Measurements from ENCODE around the gene TICAM1.

Gene TICAM1

GRCh38 chr19:4831304-4831978 lies at the start of gene TICAM1:
TSS of gene TICAM1 (minus strand) at chr19:4831712. CDS start at chr19:4818377, 13,335 bp downstream.
- Mint-ChIP-seq H3K36me3 (ENCODE audit: low read depth) (peaks cover 40% of the 10 kb centered on the region), H3K27me3 (no peaks in the 10 kb centered on the region), H3K4me3 (peak within 1 kb of the TSS; percentile 94), H3K27ac (peak within 1 kb of the TSS; percentile 93), H3K9me3 (no peaks in the 10 kb centered on the region), H3K4me1 (ENCODE audit: low read depth) (peaks cover 43% of the 10 kb centered on the region)
- intact Hi-C loops (cut with micrococcal nuclease), result loop anchor here (1.0 to 2.0 kb wide), 2 partner anchors 10 to 15 kb away; no protein-coding TSS in a partner anchor

- no peaks in the 10 kb centered on the region for H3K9me3 Mint-ChIP-seq
- H3K36me3 Mint-ChIP-seq (ENCODE audit: low read depth), result no peaks in the 10 kb centered on the region
- peaks cover 13% of the 10 kb centered on the region for H3K27me3 Mint-ChIP-seq
- H3K4me1 Mint-ChIP-seq (ENCODE audit: low read depth), result peaks cover 11% of the 10 kb centered on the region
- H3K4me3 Mint-ChIP-seq, result no peak overlapping the region
- no peak overlapping the region for H3K27ac Mint-ChIP-seq
- intact Hi-C loops (cut with micrococcal nuclease), result no loop called here
Measured at GRCh38 chr19:4879041-4879440, 47.5 kb upstream of the TICAM1 start.

GRCh38 chr19:4878491-4878968 lies 47.0 kb upstream of the TICAM1 start:
- Mint-ChIP-seq H3K36me3 (ENCODE audit: low read depth) (no peaks in the 10 kb centered on the region), H3K4me3 (peak overlapping the region; percentile 21), H3K27ac (no peak overlapping the region), H3K27me3 (peaks cover 13% of the 10 kb centered on the region), H3K4me1 (ENCODE audit: low read depth) (peaks cover 11% of the 10 kb centered on the region), H3K9me3 (no peaks in the 10 kb centered on the region)
- intact Hi-C loops (cut with micrococcal nuclease), result no loop called here

GRCh38 chr19:4877753-4878490 lies 46.4 kb upstream of the TICAM1 start:
- Mint-ChIP-seq H3K27ac (no peak overlapping the region), H3K9me3 (no peaks in the 10 kb centered on the region), H3K27me3 (peaks cover 13% of the 10 kb centered on the region), H3K36me3 (ENCODE audit: low read depth) (no peaks in the 10 kb centered on the region), H3K4me1 (ENCODE audit: low read depth) (peaks cover 11% of the 10 kb centered on the region), H3K4me3 (no peak overlapping the region)
- intact Hi-C loops (cut with micrococcal nuclease), result no loop called here

GRCh38 chr19:4873930-4874329 lies 42.4 kb upstream of the TICAM1 start:
- intact Hi-C loops (cut with micrococcal nuclease), result no loop called here
- H3K4me1 Mint-ChIP-seq (ENCODE audit: low read depth), result peaks cover 48% of the 10 kb centered on the region
- H3K27ac Mint-ChIP-seq, result no peak overlapping the region
- no peak overlapping the region for H3K4me3 Mint-ChIP-seq
- peaks cover 12% of the 10 kb centered on the region for H3K27me3 Mint-ChIP-seq
- no peaks in the 10 kb centered on the region for H3K36me3 Mint-ChIP-seq (ENCODE audit: low read depth)
- no peaks in the 10 kb centered on the region for H3K9me3 Mint-ChIP-seq

- Mint-ChIP-seq H3K4me3 (no peak overlapping the region), H3K27ac (peak overlapping the region; percentile 65), H3K36me3 (ENCODE audit: low read depth) (peaks cover 13% of the 10 kb centered on the region), H3K4me1 (ENCODE audit: low read depth) (peaks cover 50% of the 10 kb centered on the region), H3K27me3 (no peaks in the 10 kb centered on the region), H3K9me3 (no peaks in the 10 kb centered on the region)
- intact Hi-C loops (cut with micrococcal nuclease), result loop anchor here (1.0 kb wide), 2 partner anchors 40 to 160 kb away; no protein-coding TSS in a partner anchor
Measured at GRCh38 chr19:4871711-4872110, 40.2 kb upstream of the TICAM1 start.

GRCh38 chr19:4870025-4870700 lies 38.7 kb upstream of the TICAM1 start:
- H3K4me3 Mint-ChIP-seq, result no peak overlapping the region
- no peaks in the 10 kb centered on the region for H3K27me3 Mint-ChIP-seq
- H3K27ac Mint-ChIP-seq, result peak overlapping the region; percentile 96
- H3K36me3 Mint-ChIP-seq (ENCODE audit: low read depth), result peaks cover 26% of the 10 kb centered on the region
- intact Hi-C loops (cut with micrococcal nuclease), result no loop called here
- peaks cover 66% of the 10 kb centered on the region for H3K4me1 Mint-ChIP-seq (ENCODE audit: low read depth)
- H3K9me3 Mint-ChIP-seq, result no peaks in the 10 kb centered on the region

GRCh38 chr19:4868286-4868834 lies 36.8 kb upstream of the TICAM1 start:
- Mint-ChIP-seq H3K36me3 (ENCODE audit: low read depth) (peaks cover 42% of the 10 kb centered on the region), H3K27ac (peak overlapping the region; percentile 96), H3K9me3 (no peaks in the 10 kb centered on the region), H3K27me3 (no peaks in the 10 kb centered on the region), H3K4me3 (peak overlapping the region; percentile 91), H3K4me1 (ENCODE audit: low read depth) (peaks cover 81% of the 10 kb centered on the region)
- intact Hi-C loops (cut with micrococcal nuclease), result no loop called here

- peak within 1 kb of the TSS; percentile 91 for H3K4me3 Mint-ChIP-seq
- H3K4me1 Mint-ChIP-seq (ENCODE audit: low read depth), result peaks cover 79% of the 10 kb centered on the region
- intact Hi-C loops (cut with micrococcal nuclease), result no loop called here
- no peaks in the 10 kb centered on the region for H3K9me3 Mint-ChIP-seq
- H3K27ac Mint-ChIP-seq, result peak within 1 kb of the TSS; percentile 96
- no peaks in the 10 kb centered on the region for H3K27me3 Mint-ChIP-seq
- H3K36me3 Mint-ChIP-seq (ENCODE audit: low read depth), result peaks cover 47% of the 10 kb centered on the region
Measured at GRCh38 chr19:4867534-4868285, 36.2 kb upstream of the TICAM1 start, which contains the start of gene PLIN3. TSS of gene PLIN3 (minus strand) at chr19:4867667. CDS start at chr19:4861394, 6,273 bp downstream.

- intact Hi-C loops (cut with micrococcal nuclease), result no loop called here
- Mint-ChIP-seq H3K27me3 (no peaks in the 10 kb centered on the region), H3K4me1 (ENCODE audit: low read depth) (peaks cover 70% of the 10 kb centered on the region), H3K9me3 (no peaks in the 10 kb centered on the region), H3K27ac (peak overlapping the region; percentile 96), H3K4me3 (peak overlapping the region; percentile 91), H3K36me3 (ENCODE audit: low read depth) (peaks cover 56% of the 10 kb centered on the region)
Measured at GRCh38 chr19:4866595-4867424, 35.3 kb upstream of the TICAM1 start.

GRCh38 chr19:4861147-4861546 lies 29.6 kb upstream of the TICAM1 start:
- no peaks in the 10 kb centered on the region for H3K27me3 Mint-ChIP-seq
- H3K4me3 Mint-ChIP-seq, result no peak overlapping the region
- no peak overlapping the region for H3K27ac Mint-ChIP-seq
- intact Hi-C loops (cut with micrococcal nuclease), result no loop called here
- peaks cover 95% of the 10 kb centered on the region for H3K36me3 Mint-ChIP-seq (ENCODE audit: low read depth)
- no peaks in the 10 kb centered on the region for H3K9me3 Mint-ChIP-seq
- peaks cover 25% of the 10 kb centered on the region for H3K4me1 Mint-ChIP-seq (ENCODE audit: low read depth)

GRCh38 chr19:4859697-4860096 lies 28.2 kb upstream of the TICAM1 start:
- H3K27me3 Mint-ChIP-seq, result no peaks in the 10 kb centered on the region
- peaks cover 97% of the 10 kb centered on the region for H3K36me3 Mint-ChIP-seq (ENCODE audit: low read depth)
- no peak overlapping the region for H3K4me3 Mint-ChIP-seq
- intact Hi-C loops (cut with micrococcal nuclease), result no loop called here
- no peaks in the 10 kb centered on the region for H3K9me3 Mint-ChIP-seq
- no peak overlapping the region for H3K27ac Mint-ChIP-seq
- peaks cover 11% of the 10 kb centered on the region for H3K4me1 Mint-ChIP-seq (ENCODE audit: low read depth)

Data from dendritic cell treated with granulocyte-macrophage colony-stimulating factor and Interleukin-4, amounts not matched to agents 40 ng/mL and 50 ng/mL, for 4 days (primary cell).